Right ventricle myocardium superior (tissue), 1 donor: Measurements from ENCODE around the gene WDHD1. TPM values are rescaled to one million over a fixed set of nuclear protein-coding genes. Genes with fewer than 3 reads are reported as not detected.
A peak's percentile ranks its signal among the peaks of the same experiment; 100 is the strongest.
"Not testable (repeated sequence)": the region's sequence is repeated elsewhere in the genome, so short reads cannot be mapped to it uniquely, and the experiment has no call there.

ENCODE experiments used
- ATAC-seq: fragments of 200-7000 bp; cut with Tn5 transposase; one replicate; pipeline ENCODE4 v1.9.1; 2020; ENCODE audit warnings: mild to moderate bottlenecking; ENCODE audit not compliant: poor library complexity
- DNase-seq: peaks from one replicate; pipeline ENCODE4 v3.0.0-alpha.2; 2020
- intact Hi-C: fragments of 100-400 bp; cut with DNase I; formaldehyde crosslinking; loops from one replicate; pipeline ENCODE4 v1.11.2; 2022
- total RNA-seq: library from RNA; stranded (reverse); fragmentation: NEBNext Ultra II Directional; extraction: Animal tissue kit (Norgen Biotek cat#: 25700); gene quantifications from one replicate; pipeline ENCODE4 v1.2.1, GENCODE V29; 2021
- donor health status: DM: no; HTN: yes; CAD: no; lungs with severe emphysema.

Gene WDHD1
- total RNA-seq, 1 donor from 2014 or later = 1.5 TPM

GRCh38 chr14:55051423-55052268 is 24.7 kb upstream of the WDHD1 start, which contains the start of gene MAPK1IP1L:
MAPK1IP1L (plus strand) TSS chr14:55051647; CDS start chr14:55061684, 10,037 bp downstream.
- DNase-seq (peak; percentile 93), ATAC-seq (peak; percentile 98)
- intact Hi-C loops = no loop called here

- intact Hi-C loops = no loop called here
- DNase-seq = no peak
- no peak for ATAC-seq
These were observed 24.2 kb upstream of the WDHD1 start for GRCh38 chr14:55051165-55051422.

GRCh38 chr14:55048900-55049436 is 22.1 kb upstream of the WDHD1 start:
- DNase-seq (no peak), ATAC-seq (no peak)
- intact Hi-C loops = no loop called here

DNA sequence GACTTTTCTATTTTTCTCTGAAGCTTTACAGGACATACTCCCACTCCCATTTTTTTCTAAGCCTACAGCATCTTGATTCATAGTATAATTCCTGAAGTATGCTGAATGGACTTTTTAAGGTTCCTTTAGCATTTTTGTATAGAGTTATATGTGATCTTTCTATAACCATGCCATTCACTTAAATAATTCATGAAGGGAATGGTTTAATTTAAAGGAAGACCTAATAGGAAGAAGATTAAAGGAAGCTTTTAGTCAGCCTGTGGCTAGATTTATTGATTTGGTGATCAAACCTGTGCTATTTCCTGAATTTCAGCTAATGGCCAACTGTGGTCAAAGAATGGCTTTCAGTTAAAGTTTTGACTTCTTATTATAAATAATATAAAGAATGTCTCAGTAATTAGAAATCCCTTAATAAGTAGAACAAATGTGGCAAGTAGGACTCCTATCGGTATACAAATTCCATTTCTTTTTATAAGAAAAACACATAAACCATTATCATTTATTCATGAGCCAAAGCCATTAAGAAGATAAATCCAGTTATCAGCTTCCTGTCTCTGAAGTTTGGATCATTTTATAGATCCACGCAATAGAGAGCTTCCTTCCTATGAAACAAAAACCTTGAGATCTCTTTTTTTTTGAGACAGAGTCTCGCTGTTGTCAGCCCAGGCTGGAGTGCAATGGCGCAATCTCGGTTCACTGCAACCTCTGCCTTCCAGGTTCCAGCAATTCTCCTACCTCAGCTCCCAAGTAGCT is 20.6 kb upstream of the WDHD1 start:
- DNase-seq (no peak), ATAC-seq (no peak)
- intact Hi-C loops = no loop called here

DNA sequence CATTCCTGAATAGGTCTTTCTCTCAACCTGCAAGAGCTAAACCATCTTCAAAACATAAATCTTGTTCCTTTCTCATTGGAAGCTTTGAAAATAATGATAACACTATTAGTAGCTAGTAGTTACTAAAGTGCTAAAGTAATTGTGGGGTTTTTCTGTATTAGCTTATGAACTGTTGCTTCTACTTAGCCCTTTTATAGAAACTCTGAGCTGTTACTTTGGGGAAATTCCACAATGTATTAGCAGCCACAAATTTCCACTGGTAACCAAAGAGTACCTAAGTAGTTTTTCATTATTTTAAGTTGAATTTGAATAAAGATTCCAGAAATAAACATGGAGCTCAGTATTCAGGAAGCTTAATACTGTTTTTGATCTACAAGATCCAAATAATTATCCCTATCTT is 18.2 kb upstream of the WDHD1 start:
- intact Hi-C loops = no loop called here
- ATAC-seq (no peak), DNase-seq (no peak)

- intact Hi-C loops = no loop called here
- ATAC-seq = no peak
These were observed 16.6 kb upstream of the WDHD1 start for GRCh38 chr14:55043528-55043927.

GRCh38 chr14:55038708-55039107 is 11.8 kb upstream of the WDHD1 start:
- intact Hi-C loops = no loop called here
- DNase-seq (no peak), ATAC-seq (no peak)

More at GRCh38 chr14:55043528-55043927, 16.6 kb upstream of the WDHD1 start:
- no peak for DNase-seq

DNA sequence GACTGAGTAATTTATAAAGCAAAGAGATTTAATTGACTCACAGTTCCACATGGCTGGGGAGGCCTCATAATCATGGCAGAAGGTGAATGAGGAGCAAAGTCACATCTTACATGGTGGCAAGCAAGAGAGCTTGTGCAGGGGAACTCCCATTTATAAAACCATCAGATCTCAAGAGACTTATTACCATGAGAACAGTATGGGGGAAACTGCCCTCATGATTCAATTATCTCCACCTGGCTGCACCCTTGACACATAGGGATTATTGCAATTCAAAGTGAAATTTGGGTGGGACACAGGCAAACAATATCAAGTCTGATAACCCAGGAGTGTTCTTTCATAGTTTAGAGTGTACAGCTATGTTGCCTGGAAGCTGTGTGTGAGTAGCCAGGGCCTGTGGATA is 11.1 kb upstream of the WDHD1 start:
- ATAC-seq, intact Hi-C loops, DNase-seq: not testable (repeated sequence)

GRCh38 chr14:55031190-55031589 is 4.3 kb upstream of the WDHD1 start:
- DNase-seq (no peak), ATAC-seq (no peak)
- intact Hi-C loops = no loop called here

GRCh38 chr14:55028476-55028875 is 1.6 kb upstream of the WDHD1 start:
- intact Hi-C loops = no loop called here
- ATAC-seq (no peak), DNase-seq (no peak)

- intact Hi-C loops = no loop called here
- ATAC-seq = no peak
- DNase-seq = no peak
These were observed 1.2 kb upstream of the WDHD1 start for GRCh38 chr14:55028066-55028465.

- DNase-seq (no peak), ATAC-seq (no peak)
- intact Hi-C loops = no loop called here
These were observed 482 bp downstream of the WDHD1 start for GRCh38 chr14:55026441-55026792.

DNA sequence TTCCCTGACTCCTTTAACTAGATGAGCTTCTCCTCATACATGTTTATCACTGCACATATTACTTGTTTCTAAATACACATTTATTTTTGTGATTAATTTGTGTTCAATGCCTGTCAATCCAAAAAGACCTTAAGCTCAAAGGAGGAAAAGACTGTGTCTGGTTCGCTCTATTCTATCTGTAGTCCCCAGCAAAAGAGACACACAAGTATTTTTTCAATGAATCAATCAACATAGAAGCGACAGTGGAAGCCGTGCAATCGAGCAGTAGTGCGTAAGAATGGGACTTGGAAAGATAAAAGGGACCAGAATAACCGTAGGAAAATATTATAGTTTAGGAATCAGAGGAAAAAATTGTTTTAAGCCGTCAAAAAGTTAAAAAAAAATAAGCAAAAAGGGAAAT is 951 bp downstream of the WDHD1 start:
- ATAC-seq = no peak
- intact Hi-C loops = no loop called here

DNA sequence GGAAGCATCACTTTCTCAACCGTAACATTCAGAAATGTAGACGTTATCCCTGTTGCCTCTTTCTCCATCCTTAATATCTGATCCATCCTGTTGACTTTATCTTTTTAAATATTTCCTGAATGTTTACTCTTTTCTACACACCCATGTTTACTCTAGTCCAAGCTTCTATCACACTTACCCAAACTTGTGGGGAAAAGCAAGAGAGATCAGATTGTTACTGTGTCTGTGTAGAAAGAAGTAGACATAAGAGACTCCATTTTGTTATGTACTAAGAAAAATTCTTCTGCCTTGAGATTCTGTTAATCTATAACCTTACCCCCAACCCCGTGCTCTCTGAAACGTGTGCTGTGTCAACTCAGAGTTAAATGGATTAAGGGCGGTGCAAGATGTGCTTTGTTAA is 2.5 kb downstream of the WDHD1 start:
- intact Hi-C loops, ATAC-seq, DNase-seq: not testable (repeated sequence)

More for the DNA sequence above, 951 bp downstream of the WDHD1 start:
- DNase-seq = no peak

DNA sequence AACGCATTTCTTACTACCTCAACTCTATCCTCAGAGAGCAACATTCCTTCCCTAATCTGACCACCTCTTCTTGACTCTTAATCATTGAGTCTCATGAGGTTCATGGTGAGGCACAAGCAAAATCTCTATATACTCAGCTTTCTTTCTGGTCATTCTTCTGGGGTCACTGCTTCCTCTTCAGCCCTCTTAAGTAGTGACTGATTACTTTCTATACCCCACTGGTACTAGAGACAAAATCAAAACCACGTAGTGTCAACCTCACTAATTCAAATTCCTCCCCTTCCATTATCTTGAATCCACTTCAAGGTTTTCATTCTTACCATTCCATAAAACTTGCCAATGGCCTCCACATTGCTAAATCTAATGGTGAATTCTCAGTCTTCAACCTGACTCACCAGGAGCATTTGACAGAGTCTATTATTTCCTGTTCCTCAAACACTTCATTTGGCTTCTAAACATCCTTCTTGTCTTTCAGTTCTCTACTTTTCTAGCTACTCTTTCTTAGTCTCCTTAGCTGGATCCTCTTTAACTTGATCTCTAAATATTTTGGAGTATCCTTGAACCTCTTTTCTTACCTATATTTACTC is 6.8 kb downstream of the WDHD1 start:
- intact Hi-C loops = no loop called here
- DNase-seq (no peak), ATAC-seq (no peak)

DNA sequence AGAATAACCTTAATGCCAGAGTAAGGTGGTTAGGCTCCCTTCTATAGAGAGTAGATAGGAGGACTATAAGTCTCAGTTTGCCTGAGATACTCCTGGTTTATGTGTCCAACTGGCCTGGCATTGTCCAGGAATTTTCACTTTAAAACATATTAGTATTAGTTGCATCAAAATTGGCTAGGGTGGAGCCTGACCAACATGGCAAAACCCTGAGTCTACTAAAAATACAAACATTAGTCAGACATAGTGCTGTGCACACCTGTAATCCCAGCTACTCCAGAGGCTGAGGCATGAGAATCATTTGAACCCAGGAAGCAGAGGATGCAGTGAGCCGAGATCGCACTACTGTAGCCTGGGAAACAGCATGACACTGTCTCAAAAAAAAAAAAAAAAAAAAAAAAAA is 11.9 kb downstream of the WDHD1 start:
- DNase-seq = no peak
- ATAC-seq = no peak
- intact Hi-C loops = no loop called here

- intact Hi-C loops = no loop called here
- DNase-seq (no peak), ATAC-seq (no peak)
These were observed 21.8 kb downstream of the WDHD1 start for GRCh38 chr14:55005071-55005470.

DNA sequence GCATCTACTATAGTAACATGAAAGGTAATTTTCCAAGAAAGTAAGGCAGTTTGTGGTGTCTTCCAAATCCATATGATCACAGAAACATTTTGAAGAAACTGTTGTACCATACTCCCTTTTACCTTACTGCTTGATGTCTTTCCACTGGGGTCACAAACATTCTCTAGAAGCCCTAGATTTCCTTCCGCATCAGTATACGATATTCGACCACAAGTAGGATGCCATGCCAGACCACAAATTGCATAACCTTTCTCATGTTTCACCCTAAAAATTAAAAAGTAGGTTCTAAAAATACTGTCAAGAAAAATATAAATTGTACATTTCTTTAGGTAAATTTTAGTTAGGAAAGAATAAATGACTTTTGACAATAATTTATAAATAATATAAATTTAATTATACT is 26.5 kb downstream of the WDHD1 start:
- no peak for DNase-seq

DNA sequence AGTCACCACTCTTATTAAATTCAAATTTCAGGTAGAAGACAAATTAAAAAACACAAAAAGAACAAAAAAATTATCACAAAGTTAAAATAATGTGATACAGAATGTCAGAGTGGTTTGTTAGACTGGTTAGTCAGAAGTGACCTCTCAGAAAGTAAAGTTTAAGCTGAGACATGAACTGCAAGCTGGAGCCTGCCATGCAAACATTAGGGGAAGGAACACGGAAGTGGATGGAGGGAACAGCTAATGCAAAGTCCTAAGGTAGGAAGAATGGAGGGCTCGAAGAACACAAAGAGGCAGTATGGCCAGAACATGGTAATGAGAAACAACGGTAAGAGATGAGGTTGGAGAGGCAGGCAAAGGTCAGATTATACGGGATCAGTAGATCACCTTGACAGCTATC is 41.7 kb downstream of the WDHD1 start:
- DNase-seq (no peak), ATAC-seq (no peak)
- intact Hi-C loops = no loop called here

More for the DNA sequence above, 26.5 kb downstream of the WDHD1 start:
- no peak for ATAC-seq
- intact Hi-C loops = no loop called here

DNA sequence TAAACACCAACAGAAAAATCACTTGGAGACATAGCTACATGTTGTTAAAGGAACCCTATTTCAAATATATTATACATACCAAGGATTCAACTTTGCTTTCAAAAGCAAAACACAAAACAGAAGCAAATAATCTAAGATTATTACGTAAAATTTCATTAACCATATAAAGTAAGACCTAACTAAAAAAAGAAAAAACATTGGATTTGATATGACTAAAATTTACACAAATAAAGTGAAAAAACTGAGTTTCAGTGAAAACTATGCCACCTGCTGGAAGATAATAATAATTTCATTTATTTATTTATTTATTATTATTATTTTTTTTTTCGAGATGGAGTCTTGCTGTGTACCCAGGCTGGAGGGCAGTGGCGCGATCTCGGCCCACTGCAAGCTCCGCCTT is 45.2 kb downstream of the WDHD1 start:
- intact Hi-C loops = no loop called here
- DNase-seq (no peak), ATAC-seq (no peak)
